RWPE2 (cell line): ENCODE measurements around the gene HERPUD1.
A peak's percentile ranks its signal among the peaks of the same experiment; 100 is the strongest.

Experiments used
- ATAC-seq: fragments of 200-7000 bp; cut with Tn5 transposase; 3 replicates; pipeline ENCODE4 v1.9.1; 2021; ENCODE audit warnings: low read depth
- DNase-seq: peaks from one replicate; pipeline ENCODE4 v3.0.0-alpha.2; 2020; ENCODE audit warnings: low spot score
- H3K27ac ChIP-seq: fragments of 450-650 bp; 2 replicates; pipeline ENCODE4 v1.5.1; 2017; ENCODE audit warnings: mild to moderate bottlenecking; ENCODE audit not compliant: poor library complexity, severe bottlenecking
- H3K27me3 ChIP-seq: fragments of 250-450 bp; sonication (Bioruptor Pico); 2 replicates; pipeline ENCODE4 v1.5.1; 2021; ENCODE audit warnings: mild to moderate bottlenecking, moderate library complexity; ENCODE audit not compliant: insufficient read depth, poor library complexity, severe bottlenecking
- H3K36me3 ChIP-seq: fragments of 250-450 bp; sonication (Bioruptor Pico); 2 replicates; pipeline ENCODE4 v1.5.1; 2020; ENCODE audit warnings: low read depth, mild to moderate bottlenecking, moderate library complexity
- H3K4me1 ChIP-seq: fragments of 250-450 bp; sonication (Bioruptor Pico); 2 replicates; pipeline ENCODE4 v1.5.1; 2021; ENCODE audit warnings: mild to moderate bottlenecking, moderate library complexity; ENCODE audit not compliant: insufficient read depth, poor library complexity, severe bottlenecking
- H3K4me3 ChIP-seq: fragments of 250-450 bp; sonication (Bioruptor Pico); 2 replicates; pipeline ENCODE4 v1.5.1; 2021; ENCODE audit warnings: mild to moderate bottlenecking, moderate library complexity; ENCODE audit not compliant: severe bottlenecking
- H3K9me3 ChIP-seq: fragments of 250-450 bp; sonication (Bioruptor Pico); 2 replicates; pipeline ENCODE4 v1.5.1; 2021; ENCODE audit warnings: mild to moderate bottlenecking, moderate library complexity; ENCODE audit not compliant: severe bottlenecking
- CTCF ChIP-seq: fragments of 450-650 bp; IDR thresholded peaks from one replicate; pipeline ENCODE4 v1.5.1; 2017; ENCODE audit warnings: mild to moderate bottlenecking, moderate library complexity; ENCODE audit not compliant: poor library complexity, severe bottlenecking

The HERPUD1 gene

GRCh38 chr16:56886296-56886695 lies 45.6 kb upstream of the HERPUD1 start:
- no peaks in the 10 kb centered on the region for H3K9me3 ChIP-seq
- no peak overlapping the region for H3K27ac ChIP-seq
- H3K4me1 ChIP-seq = no peaks in the 10 kb centered on the region
- no peaks in the 10 kb centered on the region for H3K36me3 ChIP-seq
- DNase-seq (no peak), ATAC-seq (no peak)
- H3K4me3 ChIP-seq = no peak overlapping the region
- TF ChIP-seq CTCF = no peak
- H3K27me3 ChIP-seq = no peaks in the 10 kb centered on the region

- Histone ChIP-seq H3K4me3 (no peak overlapping the region), H3K36me3 (no peaks in the 10 kb centered on the region), H3K27ac (no peak overlapping the region), H3K9me3 (no peaks in the 10 kb centered on the region), H3K27me3 (no peaks in the 10 kb centered on the region), H3K4me1 (no peaks in the 10 kb centered on the region)
- TF ChIP-seq CTCF = no peak
- DNase-seq = no peak
- no peak for ATAC-seq
Observed at GRCh38 chr16:56886826-56887225, 45.1 kb upstream of the HERPUD1 start.

GRCh38 chr16:56888806-56889205 lies 43.1 kb upstream of the HERPUD1 start:
- DNase-seq (no peak), ATAC-seq (no peak)

GRCh38 chr16:56889206-56889605 lies 42.7 kb upstream of the HERPUD1 start:
- ATAC-seq (peak; percentile 64), DNase-seq (no peak)
- H3K4me1 ChIP-seq = no peaks in the 10 kb centered on the region
- no peaks in the 10 kb centered on the region for H3K36me3 ChIP-seq
- H3K9me3 ChIP-seq = no peaks in the 10 kb centered on the region
- TF ChIP-seq CTCF = no peak
- no peak overlapping the region for H3K4me3 ChIP-seq
- H3K27me3 ChIP-seq = no peaks in the 10 kb centered on the region
- no peak overlapping the region for H3K27ac ChIP-seq

More at GRCh38 chr16:56888806-56889205, 43.1 kb upstream of the HERPUD1 start:
- no peak overlapping the region for H3K4me3 ChIP-seq
- H3K27me3 ChIP-seq = no peaks in the 10 kb centered on the region
- no peak for TF ChIP-seq CTCF
- H3K4me1 ChIP-seq = no peaks in the 10 kb centered on the region
- no peaks in the 10 kb centered on the region for H3K9me3 ChIP-seq
- H3K36me3 ChIP-seq = no peaks in the 10 kb centered on the region
- no peak overlapping the region for H3K27ac ChIP-seq

GRCh38 chr16:56891685-56892084 lies 40.3 kb upstream of the HERPUD1 start:
- Histone ChIP-seq H3K4me3 (no peak overlapping the region), H3K4me1 (no peaks in the 10 kb centered on the region), H3K36me3 (no peaks in the 10 kb centered on the region), H3K27me3 (no peaks in the 10 kb centered on the region), H3K9me3 (no peaks in the 10 kb centered on the region), H3K27ac (no peak overlapping the region)
- ATAC-seq = no peak
- no peak for TF ChIP-seq CTCF
- no peak for DNase-seq
